GM18507 (cell line): ENCODE data around the gene MT1A.
"Not testable (repeated sequence)": the region's sequence is repeated elsewhere in the genome, so short reads cannot be mapped to it uniquely, and the experiment has no call there.

Experiments used
- DNase-seq: peaks from one replicate; pipeline ENCODE4 v3.0.0; 2011; ENCODE audit warnings: low read depth; ENCODE audit not compliant: insufficient read length; ENCODE audit errors: extremely low spot score
- FAIRE-seq: peaks from 2 replicates; lab custom pipeline; 2011; peaks lifted over from hg19 to GRCh38; lab: Jason Lieb, UNC

The MT1A gene

DNA sequence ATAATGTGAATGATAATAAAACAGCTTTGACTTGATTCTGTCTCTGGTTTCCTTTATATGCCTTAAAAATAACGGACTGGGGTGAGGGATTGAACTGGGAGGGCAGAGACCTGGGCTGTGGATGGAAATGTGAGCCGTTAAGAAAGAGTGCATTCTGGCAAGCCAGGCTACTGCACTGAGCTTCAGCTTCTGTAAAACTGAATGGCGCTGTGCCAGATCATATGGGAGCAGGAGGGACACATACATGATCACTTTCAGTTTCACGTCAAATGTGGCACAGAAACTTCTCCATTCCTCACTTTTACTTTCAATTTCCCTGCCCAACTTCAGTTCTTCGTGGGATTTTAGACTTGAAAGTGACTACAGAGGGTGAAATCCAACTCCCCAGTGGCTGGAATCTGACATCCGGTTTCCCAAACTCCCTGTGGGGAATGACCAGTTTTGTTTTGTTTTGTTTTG is 29.0 kb upstream of the MT1A start:
- peak; percentile 62 for DNase-seq

DNA sequence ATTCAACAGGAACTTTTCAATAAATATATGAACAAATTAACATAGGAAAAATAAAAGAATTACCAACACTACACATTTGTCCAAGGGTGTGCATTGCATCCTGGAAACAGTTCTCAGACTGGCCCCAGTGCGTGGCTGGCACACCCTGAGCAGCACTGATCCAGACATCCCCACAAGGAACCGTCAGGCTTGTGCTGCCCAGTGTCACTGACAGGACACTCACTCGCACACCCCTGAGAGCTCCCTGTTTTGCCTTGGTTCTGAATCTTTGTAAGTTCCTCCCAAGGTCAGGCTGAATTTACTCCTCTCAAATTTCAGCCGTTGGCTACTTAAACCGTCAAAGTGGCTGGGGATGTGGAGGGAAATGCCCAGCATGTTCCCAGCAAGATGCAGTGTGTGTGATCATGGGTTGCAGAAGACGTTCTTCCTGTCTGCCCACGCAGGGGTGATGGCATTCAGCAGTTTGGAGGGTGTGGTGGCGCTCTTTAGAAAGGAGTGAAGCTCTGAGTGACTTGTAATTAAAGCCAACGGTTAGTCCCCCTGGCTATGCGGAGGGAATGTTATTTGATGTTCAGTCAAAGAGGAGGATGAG is 28.4 kb upstream of the MT1A start:
- peak; percentile 42 for FAIRE-seq
- no peak for DNase-seq

More for the DNA sequence above, 29.0 kb upstream of the MT1A start:
- peak; percentile 81 for FAIRE-seq

DNA sequence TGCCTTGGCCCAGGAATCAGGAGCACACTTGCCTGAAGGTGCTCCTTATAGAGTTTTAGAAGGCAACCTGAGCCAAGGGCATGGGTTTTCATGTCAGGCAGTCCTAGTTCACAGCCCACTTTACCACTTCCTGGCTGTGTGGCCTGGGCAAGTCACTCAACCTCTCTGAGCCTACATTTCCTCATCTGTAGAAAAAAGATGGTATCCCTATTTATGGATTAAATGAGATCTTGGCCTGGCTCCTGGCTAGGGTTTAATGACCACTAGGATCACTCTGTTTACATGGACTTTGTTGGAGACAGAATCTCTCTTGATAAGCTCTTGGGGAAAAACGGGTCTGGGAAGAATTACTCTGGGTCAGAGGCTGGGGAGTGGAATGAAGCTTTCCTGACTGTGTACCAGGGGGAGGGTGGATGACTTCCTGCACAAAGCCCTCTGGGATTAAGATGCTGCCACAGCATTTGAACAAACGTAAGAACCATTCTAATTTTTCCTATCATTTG is 27.8 kb upstream of the MT1A start:
- FAIRE-seq (no peak), DNase-seq (no peak)

DNA sequence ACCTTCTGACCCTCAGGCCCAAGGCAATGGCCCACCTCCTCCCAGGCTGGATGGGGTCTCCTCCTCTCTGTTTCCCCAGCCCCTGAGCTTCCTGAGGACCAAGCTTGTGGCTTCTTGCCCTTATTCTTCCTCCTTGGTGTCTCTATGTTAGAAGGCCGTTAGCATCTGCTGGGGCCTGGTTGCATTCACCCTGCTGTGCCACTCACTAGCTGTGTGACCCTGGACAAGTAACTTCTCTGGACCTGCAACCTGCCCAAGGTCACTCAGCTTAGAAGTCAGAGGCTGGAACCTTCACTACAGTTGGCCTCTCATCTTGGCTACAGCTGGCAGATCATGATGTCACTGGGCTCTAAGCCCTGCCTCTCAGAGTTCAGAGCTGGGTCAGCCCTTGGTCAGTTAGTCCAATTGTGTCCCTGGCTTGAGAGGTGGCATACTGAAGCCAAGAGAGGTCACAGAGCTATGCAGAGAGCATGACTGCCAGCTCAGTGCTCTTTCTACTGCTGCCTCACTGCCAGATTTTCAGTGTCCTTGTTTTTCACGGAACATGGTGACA is 27.1 kb upstream of the MT1A start:
- no peak for DNase-seq
- FAIRE-seq: no peak

DNA sequence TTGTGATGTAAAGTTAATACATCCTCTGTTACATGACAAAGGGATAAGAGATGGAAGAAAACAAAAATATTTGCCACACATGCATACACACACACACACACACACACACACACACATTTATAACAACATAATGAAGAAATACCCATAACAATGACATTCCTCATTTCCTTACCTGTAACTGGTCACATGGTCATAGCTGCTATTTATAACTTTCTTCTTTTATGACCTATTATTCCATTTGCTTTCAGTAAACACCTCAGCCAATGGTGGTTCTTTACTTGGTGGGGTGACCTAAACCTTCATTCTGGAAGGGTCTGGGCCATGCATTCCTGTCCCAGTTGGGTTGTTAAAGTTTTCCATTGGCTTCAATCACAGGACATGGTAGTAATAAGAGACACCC is 24.8 kb upstream of the MT1A start:
- no peak for DNase-seq
- no peak for FAIRE-seq

DNA sequence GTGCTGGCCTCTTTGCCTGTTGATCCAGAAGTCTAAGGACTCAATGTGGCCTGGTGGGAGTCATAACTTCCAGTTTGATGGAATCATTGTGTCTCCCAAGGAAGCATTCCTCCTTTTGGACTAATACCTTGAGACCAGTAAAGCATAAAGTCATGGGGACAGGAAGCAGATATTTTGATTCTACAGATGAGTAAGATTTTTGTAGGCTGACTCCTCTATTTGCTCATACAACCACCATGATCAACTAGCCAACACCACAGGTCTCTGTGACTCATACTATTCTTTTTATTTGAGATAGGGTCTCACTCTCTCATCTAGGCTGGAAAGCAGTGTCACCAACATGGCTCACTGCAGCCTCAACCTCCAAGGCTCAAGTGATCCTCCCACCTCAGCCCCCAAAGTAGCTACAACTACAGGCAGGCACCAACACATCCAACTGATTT is 23.9 kb upstream of the MT1A start:
- DNase-seq (no peak), FAIRE-seq (no peak)

DNA sequence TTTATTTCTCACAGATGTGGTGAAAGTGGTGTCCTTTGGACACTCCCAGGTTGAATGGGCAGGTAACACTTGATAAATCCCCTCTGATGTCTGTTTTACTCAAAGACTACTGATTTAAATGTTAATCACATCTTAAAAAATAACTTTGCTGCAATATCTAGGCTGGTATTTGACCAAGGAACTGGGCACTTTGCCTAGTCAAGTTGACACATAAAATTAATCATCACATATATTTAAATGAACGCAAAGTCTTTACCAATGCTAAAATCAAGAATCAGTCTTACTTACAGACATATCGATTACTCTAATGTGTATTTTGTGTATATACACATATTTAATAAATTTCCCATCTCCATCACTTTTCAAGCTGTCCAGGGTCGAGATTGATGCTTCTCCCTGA is 23.1 kb upstream of the MT1A start:
- FAIRE-seq (no peak), DNase-seq (no peak)

DNA sequence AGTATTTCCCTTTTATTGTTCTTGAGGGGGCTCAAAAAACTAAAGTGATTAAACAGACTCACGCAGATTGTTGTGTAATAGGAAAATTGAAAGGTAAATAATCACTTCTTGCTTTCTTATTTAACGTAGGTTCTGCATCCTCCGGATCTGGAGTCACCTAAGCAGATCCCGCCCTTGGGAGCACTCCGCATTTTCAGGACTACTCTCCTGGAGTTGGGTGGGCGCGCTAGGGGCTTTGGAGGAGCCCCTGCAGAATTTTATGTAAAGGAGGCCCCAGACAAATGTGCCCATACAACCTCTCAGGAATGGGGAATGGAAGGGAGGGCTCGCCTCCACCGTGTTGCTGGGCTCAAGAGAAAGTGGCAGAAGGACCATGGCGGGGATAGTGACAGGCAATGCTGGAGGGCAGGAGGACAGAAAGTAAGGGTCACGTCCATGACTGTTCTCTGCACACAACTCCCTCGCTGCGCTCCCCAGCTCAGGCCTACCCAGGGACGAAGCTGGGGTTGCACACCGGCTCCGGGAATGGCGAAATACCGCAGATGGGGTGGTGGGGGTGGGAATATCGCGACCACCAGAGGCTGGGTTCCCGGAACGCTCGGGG is 21.8 kb upstream of the MT1A start:
- no peak for DNase-seq

DNA sequence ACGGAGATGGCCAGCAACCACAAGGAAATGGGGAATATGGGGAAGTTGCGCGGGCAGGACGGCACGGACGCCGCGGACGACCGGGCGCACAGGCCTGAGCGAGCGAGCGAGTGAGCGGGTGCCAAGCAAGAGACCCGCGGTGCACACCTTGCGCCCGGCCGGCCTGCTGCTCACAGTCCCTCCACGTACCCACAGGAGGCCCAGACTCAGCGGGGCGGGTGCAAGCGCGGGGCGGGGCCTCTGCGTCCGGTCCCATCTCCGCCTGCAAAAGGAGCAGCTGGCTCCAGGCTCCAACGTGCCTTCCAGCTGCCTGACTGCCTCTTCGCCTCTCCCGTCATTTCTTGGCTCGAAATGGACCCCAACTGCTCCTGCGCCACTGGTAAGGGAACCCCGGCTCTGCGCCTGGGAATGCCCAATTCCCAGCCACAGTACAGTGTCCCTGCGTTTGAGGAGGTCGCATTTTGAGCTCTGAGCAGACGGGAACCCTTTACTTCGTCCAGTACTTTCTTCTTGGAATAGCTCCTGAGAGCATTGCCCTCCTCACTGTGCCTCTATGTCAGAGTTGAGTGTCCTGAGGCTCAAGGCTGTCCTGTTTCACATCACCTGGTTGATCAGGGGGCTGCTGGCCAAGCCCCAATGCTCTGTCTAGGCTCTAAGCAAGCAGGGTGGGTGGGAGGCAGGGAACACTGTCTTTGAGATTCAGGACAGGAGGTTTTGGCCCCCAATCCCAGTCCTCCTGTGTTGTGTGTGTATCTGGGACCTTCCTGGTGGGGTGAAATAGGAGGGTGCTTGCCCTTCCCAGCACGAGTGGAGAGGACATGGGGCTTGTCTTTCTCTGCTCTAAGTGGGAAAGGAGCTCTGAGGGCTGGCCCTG is 21.0 kb upstream of the MT1A start:
- FAIRE-seq: no peak

More for the DNA sequence above, 21.8 kb upstream of the MT1A start:
- FAIRE-seq: no peak

DNA sequence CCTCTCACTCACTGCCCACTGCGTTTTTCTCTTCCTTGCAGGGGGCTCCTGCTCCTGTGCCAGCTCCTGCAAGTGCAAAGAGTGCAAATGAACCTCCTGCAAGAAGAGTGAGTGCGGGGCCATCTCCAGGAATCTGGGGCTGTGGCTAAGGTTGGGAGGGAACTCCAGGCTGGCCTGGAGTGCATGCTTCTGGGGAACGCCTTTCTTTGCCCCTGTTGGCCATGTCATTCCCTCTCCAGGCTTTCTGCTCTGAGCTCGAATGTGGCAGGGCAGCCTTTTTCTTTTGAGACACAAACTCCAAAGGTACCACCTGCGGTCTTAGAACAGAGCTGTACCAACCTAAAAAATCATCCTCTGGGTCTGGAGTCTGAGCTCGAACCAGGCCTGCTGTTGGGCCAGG is 20.3 kb upstream of the MT1A start:
- no peak for FAIRE-seq
- no peak for DNase-seq

More for the DNA sequence above, 21.0 kb upstream of the MT1A start:
- no peak for DNase-seq

DNA sequence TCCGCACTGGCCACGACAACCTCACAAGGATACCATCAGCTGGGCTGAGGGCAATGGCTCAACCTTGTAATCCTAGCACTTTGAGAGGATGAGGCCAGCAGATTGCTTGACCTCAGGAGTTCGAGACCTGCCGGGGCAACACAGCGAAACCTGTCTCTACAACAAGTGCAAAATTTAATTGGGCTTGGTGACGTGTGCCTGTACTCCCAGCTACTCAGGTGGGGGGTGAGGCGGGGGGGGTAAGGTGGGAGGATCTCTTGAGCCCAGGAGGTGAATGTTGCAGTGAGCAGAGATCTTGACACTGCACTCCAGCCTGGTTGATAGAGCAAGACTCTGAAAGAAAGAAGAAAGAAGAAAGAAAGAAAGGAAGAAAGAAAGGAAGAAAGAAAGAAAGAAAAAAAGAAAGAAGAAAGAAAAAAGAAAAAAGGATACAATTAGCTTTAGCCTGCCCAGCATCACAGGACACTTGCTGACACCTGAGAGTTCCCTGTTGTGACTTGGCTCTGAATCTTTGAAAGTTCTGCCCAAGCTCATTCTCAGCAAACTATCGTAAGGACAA is 18.0 kb upstream of the MT1A start:
- FAIRE-seq (no peak), DNase-seq (no peak)

DNA sequence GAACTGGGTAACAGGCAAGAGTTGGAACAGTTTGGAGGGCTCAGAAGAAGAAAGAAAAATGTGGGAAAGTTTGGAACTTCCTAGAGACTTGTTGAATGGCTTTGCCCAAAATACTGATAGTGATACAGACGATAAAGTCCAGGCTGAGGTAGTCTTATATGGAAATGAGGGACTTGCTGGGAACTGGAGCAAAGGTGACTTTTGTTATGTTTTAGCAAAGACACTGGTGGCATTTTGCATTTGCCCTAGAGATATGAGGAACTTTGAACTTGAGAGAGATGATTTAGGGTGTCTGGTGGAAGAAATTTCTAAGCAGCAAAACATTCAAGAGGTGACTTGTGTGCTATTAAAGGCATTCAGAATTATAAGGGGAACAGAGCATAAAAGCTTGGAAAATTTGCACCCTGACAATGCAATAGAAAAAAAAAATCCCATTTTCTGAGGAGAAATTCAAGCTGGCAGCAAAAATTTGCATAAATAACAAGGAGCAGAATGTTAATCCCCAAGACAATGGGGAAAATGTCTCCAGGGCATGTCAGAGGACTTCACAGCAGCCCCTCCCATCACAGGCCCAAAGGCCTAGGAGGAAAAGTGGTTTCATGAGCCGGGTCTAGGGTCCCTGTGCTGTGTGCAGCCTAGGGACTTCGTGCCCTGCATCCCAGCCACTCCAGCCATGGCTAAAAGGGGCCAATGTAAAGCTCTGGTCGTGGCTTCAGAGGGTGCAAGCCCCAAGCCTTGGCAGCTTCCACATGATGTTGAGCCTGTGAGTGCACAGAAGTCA is 16.6 kb upstream of the MT1A start:
- FAIRE-seq, DNase-seq: not testable (repeated sequence)

DNA sequence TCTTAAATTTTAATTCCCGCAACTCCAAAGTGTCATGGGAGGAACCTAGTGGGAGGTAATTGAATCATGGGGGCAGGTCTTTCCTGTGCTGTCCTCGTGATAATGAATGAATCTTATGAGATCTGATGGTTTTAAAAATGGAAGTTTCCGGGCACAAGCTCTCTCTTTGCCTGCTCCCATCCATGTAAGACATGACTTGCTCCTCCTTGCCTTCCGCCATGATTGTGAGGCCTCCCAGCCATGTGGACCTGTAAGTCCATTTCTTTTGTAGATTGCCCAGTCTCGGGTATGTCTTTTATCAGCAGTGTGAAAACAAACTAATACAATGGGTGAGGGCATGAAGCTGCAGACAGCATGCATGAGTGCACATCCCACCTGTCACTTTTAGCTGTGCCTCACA is 15.3 kb upstream of the MT1A start:
- not testable (repeated sequence) for DNase-seq, FAIRE-seq

DNA sequence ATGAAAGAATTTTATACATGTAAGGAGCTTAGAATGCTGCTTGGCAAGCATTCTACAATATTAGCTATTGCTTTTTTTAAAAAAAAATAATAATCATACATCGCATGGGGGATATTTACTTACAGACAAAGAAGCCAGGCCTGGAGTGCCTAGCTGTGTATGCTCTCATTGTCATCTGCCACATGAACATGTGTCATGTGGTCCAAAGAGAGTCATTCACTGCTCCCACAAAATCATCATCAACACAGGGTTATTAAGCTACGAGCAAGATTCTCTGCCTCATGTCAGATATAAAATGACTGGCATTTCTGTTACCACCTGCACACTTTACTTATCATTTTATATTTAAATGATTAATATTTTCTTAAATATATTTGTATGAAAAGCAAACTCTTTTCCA is 14.8 kb upstream of the MT1A start:
- DNase-seq (no peak), FAIRE-seq (no peak)

DNA sequence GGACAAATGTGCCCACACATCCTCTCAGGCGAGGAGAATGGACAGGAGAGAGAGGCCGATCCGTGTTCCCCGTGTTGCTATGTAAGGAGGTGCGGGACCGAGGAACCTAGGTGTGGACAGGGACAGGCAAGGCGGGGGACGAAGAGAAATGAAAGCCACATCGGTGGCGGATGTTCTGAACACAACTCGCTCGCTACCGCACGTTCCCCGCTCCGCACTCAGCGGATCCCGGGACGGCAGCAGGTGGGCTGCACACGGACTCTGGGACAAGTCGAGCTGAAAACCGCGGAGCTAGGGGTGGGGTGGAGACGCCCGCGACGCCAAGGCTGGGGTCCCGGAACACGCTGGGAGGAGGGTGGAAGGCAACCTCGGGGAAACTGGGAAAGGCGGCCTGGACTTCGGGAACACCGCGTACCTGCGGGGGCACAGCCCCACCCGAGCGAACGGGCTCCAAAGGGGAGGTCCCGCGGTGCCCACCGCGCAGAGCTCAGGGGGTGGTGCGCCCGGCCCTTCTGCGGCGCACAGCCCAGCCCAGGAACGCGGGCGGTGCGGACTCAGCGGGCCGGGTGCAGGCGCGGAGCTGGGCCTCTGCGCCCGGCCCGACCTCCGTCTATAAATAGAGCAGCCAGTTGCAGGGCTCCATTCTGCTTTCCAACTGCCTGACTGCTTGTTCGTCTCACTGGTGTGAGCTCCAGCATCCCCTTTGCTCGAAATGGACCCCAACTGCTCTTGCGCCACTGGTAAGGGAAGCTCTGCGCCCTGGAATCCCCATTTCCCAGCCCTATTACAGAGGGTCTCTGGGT is 13.1 kb upstream of the MT1A start, which contains the start of gene MT1E:
Gene MT1E (plus strand): TSS at position 642 of the 803 bp plus-strand sequence. CDS start 71 bp downstream, at position 713.
- FAIRE-seq: no peak

DNA sequence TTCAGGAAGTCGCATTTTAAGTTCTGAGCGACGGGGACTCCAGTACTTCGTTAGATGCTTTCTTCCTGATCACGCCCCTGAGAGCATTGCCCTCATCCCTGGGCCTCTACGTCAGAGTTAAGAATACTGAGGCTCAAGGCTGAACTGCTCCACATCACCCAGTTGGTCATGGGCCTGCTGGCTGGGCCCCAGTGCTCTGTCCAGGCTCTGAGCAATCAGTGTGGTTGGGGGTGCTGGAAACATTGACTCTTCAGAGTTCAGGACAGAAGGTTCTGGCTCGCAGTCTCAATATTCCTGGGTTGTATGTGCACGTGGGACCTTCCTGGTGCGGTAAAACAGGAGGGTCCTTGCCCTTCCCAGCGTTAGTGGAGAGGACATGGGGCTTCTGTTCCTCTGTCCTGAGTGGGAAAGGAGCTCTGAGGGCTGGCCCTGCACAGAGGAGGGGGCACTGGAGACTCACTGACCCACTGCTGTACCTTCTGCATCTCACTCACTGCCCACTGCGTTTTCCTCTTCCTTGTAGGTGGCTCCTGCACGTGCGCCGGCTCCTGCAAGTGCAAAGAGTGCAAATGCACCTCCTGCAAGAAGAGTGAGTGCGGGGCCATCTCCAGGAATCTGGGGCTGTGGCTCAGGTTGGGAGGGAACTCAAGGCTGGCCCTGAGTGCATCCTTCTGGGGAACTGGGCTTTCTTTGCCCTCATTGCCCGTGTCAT is 12.4 kb upstream of the MT1A start:
- no peak for DNase-seq
- no peak for FAIRE-seq

More for the DNA sequence above, 13.1 kb upstream of the MT1A start, which contains the start of gene MT1E:
- DNase-seq: no peak

DNA sequence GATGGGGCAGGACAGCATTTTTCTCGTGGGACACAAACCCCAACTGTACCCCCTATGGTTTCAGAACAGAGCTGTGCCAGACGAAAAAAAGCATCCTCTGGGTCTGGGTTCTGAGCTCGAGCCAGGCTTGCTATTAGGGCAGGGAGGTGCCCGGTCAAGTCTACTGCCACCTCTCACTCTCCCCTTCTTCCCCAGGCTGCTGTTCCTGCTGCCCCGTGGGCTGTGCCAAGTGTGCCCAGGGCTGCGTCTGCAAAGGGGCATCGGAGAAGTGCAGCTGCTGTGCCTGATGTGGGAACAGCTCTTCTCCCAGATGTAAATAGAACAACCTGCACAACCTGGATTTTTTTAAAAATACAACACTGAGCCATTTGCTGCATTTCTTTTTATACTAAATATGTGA is 11.8 kb upstream of the MT1A start:
- FAIRE-seq: no peak
- DNase-seq: no peak
